RCC 7860 (cell line): Measurements from ENCODE around the gene SIDT1.

Experiments used
- DNase-seq: peaks from one replicate; pipeline ENCODE4 v3.0.0-alpha.2; 2015; ENCODE audit warnings: low spot score
- FAIRE-seq: peaks from 2 replicates; lab custom pipeline; 2012; peaks lifted over from hg19 to GRCh38; lab: Jason Lieb, UNC

The SIDT1 gene

DNA sequence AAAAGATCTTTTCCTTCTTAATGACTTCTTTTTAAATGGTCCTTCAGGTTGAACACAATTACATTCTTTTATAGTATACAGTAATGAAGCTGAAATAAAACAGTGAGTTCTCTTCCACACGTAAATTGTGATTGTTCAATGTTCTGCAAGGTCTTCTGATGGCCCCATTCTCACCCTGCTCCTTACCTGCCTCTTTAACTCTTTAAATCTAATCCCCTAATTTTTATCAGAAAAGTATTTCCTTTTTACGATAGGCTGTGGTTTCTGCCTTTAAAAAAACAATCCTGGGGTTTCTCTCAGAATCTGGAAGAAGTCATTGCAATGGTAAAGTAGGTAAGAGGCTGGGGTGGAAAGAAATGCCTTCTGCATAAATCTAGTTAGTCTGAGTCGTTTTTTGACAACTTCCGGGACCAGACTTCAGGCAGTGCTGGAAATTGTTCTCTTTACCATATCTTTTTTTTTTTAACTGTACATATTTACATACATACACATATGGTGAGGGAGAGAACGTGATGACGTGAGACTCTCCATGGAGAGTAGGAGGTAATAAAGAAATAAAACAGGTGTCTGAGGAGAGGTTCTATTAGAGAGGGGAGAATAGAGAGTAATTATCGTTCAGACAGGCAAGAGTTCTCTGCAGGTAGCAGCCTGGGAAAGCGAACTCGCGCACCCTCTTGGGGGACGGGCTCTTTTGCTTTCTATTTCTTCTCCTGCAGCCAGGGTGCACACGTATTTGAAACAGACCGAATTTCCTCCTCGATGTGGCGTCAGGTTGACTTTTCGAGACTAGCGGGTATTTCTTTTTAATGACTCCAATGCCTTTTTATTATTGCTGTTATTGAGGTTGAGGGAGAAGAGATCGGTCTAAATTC lies at the start of gene SIDT1:
TSS of gene SIDT1 (plus strand) at position 730 of the 872 bp plus-strand sequence. CDS start 467 bp downstream, outside the sequence.
- DNase-seq (no peak), FAIRE-seq (no peak)

DNA sequence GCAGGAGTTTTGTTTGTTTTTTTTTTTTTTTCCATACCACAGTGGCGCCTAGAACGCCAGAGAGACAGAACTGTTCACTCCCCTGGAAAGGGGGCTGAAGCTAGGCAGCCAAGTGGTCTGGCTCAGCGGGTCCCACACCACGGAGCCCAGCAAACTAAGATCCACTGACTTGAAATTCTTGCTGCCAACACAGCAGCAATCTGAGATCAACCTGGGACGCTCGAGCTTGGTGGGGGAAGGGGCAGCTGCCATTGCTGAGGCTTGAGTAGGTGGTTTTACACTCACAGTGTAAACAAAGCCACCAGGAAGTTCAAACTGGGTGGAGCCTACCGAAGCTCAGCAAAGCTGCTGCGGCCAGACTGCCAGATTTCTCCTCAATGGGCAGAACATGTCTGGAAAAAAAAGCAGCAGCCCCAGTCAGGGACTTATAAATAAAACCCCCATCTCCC lies 47.2 kb upstream of the SIDT1 start:
- FAIRE-seq (no peak), DNase-seq (no peak)

DNA sequence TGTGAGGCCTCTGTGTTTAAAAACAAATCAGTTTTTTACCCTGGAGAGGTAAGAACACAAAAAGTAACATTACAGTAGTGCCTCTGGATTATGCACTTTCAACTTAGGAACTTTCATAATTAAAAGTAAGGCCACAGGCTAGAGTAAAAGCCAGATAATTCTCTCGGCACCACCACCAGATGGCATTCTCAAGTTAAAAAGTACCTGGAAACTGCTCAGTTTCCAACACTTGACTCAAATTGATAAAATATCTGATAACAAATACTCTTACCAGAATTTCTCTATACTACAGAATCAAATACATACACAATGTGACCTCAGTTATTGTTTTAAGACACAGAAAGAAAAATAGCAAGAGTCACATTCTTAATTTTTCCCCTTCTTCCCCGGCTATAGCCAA lies 37.3 kb upstream of the SIDT1 start:
- DNase-seq (no peak), FAIRE-seq (peak; percentile 21)

DNA sequence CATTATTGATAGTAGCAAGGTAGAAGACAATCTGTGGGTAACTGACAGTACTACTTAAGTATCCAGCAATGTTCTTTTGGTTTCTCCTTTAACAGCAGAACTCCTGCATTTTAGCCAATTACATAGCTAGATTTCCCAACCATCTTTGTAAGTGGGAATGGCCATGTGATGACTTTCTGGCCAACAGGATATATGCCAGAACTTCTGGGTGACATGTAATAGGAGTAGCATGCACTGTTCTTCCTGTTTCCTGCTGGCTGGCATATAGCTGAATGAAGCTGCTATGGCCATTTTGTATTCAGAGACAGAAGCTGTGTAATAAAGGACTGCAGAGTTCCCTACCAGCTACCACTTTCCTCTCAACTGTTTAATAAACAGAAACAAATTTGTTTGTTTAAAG lies 35.4 kb upstream of the SIDT1 start:
- DNase-seq = no peak
- no peak for FAIRE-seq

DNA sequence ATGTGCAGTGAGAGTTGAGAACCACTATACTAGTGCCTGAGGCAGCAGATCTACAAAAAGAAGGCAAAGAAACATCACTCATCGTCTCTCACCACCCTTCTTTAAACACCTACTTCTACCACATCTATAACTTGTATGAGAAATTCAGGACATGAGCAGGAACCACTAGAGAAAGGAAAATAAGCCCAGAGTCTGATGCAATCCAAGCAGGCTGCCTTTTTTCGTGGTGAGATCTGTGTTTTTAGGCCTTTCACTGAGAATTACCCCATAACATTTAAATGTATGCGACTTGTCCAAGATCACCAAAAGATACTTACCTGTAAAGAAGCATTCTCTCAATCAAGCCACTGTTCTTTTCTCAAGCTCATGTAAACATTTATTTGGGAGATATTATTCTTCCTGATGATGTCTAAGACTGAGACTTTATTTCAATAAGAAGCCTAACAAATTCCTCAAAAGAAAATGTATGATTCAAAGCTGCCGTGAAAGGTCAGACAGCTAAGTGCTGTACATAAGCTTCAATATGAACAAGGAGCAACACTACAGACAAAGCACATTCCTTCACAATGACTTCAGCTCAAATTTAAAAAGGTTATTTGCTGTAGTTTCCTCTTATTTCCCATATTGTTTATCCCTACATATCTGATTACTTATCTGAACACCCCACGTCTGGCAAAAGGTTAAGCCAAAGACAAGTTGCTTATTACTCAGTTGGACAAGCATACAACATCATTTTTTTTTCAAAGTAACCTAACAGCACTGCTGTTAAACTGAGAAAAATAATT lies 33.9 kb upstream of the SIDT1 start:
- DNase-seq = no peak
- no peak for FAIRE-seq

DNA sequence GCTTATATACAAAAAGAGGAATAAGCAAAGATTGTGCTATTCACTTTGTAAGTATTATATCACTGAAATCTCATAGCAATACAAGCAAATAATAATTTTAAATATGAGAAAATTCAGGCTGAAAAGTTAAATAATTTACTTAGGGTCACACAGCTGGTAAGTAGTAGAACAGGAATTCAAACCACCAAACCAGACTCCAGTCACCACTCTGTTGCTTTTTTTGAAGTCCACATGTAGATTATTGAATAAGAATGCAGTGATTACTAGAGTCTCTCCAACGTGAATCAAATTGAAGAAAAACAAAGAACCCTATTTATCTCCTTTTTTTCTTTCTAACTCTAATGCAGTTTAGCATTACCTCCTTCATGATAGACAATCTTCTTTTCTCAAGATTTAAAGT lies 33.3 kb upstream of the SIDT1 start:
- FAIRE-seq (no peak), DNase-seq (no peak)

DNA sequence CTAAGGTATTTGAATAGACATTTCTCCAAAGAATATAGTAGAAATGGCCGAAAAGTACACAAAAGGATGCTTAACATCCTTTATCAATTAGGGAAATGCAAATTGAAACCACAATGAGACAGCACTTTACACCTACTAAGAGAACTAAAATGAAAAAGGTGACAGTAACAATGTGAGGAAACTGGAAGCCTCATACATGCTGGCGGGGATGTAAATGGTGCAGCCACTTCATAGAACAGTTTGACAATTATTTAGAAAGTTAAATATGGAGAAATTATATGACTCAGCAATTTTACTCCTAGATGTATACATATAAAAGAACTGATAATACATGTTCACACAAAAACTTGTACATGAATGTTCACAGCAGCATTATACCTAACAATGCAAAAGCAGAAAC lies 30.8 kb upstream of the SIDT1 start:
- no peak for DNase-seq
- FAIRE-seq = no peak

DNA sequence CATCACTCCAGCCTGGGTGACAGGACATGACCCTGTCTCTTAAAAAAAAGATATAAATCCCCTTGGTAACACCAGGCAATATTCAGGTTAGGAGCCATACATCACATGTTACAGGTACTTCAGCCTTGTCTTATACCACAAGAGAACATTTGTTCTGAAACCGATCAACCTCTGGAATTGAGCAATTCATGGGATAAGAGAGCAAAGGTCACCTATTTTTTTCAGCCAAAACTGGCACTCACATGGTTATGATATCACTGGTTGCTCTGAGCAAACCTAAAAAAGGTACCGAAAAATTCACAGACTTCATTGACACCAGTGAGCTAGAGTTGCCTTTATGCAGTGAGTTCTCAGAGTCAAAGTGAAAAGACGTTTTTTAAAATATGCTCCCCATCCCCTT lies 26.5 kb upstream of the SIDT1 start:
- FAIRE-seq (no peak), DNase-seq (no peak)

DNA sequence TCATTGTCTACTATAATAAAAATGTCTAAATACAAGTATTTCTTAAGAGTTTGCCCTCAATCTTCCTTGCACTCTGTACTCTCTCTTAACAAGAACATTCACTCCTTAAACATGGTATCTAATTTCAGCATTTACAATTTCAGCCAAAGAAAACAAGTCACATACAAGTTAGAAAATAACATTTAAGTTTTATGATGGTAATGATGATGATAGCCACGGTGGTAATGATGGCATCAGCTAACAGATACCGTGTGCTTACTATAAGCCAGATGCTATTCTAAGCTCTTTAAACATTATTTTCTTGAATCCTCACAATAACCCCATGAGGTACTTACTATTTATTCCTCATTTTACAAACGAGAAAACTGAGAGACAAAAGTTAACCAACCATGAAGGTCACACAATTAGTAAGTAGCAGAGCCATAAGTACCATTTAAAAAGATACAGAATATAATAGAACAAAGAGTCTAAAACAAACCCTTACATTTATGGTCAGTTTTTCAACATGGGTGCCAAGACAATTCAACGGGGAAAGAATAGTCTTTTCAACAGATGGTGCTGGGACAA lies 24.8 kb upstream of the SIDT1 start:
- DNase-seq = no peak
- no peak for FAIRE-seq

DNA sequence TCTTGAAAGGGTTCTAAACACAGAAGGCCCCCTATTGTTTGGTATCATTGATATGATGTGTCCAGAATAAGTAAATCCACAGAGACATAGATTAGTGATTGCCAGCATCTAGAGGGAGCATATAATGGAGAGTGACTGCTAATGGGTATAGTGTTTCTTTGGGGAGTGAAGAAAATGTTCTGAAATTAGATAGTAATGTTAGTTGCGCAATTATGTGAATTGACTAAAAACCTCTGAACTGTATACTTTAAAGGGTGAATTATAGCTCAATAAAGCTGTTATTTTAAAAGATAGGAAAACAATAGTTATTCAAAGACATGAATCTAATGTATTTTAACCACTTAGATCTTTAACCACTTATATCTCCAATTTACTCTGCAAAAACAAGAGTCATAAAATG lies 23.4 kb upstream of the SIDT1 start:
- FAIRE-seq (no peak), DNase-seq (no peak)

DNA sequence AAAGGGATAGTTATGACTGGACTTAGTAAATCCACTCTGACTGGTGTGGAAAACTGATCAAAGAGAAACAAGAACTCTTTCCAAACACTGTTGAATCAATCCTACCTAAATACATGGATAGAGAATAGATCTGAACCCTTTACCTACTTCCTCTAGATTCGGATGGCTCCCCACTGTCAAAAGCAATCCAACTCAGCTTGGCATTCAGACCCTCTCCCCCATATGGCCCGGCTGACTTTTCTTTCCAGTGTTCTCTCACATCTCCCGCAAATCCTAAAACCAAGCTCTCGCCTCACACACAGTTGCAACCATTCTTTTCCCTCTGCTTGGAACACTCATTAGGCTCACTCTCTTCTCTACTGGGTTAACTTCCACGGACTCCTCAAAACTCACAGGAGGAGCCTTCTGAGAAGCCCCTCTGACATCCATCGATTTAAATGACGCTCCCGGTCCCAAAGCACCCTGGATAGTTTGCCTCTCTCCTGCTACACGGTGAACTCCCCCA lies 18.0 kb upstream of the SIDT1 start:
- FAIRE-seq (no peak), DNase-seq (no peak)

DNA sequence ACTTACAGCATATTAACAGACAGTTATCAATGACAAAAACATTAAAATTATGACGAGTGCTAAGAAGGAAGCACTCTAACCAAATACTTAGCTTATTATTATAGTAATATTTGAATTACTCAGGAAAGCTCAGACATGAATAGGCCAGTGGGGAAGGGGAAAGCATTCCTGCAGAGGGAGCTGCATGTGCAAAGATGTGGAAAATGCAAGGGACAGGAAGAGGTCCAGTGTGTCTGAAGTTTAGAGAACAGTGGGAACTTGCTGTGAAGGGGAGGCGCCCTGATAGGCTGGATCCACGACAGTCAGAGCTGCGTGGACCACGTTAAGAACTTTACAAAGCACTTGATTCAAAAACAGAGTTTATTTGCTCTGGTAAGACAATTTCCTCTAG lies 16.2 kb upstream of the SIDT1 start:
- DNase-seq (no peak), FAIRE-seq (no peak)

DNA sequence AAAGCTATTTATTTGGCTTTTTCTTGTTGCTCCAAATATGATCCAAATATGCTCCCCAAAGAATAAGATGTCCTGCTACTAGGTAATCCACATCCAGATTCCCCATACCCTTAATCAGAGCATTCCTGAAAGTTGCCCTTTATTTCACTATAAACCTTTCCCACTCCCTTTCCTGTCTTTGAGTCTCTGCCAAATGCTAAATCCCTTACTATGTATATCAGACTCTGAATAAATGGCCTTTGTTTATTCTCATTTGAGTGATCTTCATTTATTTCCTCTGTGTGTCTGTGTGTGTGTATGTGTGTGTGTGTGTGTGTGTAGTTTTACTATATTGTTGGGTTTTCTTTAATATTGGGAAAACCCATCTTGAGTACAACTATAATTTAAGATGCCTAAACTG lies 10.4 kb upstream of the SIDT1 start:
- DNase-seq (no peak), FAIRE-seq (no peak)

DNA sequence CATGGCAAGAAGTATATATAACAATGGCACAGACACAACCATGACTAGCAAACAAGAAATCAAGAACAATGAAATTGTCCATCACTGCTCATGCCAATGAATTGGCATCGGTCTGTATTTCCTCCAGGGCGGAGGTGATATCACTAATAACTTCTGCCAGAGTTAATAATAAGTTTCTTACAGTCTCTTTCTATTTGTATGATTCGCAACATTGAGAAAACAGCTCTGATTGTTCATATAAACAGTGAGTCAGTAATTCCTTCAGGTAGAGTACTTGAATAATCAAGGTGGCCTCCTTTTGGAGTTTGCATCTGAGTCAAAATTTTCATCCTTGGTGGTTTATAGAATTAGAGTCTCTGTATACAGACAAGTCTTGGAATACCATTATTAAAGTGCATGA lies 9.1 kb upstream of the SIDT1 start:
- DNase-seq = no peak
- FAIRE-seq = no peak

DNA sequence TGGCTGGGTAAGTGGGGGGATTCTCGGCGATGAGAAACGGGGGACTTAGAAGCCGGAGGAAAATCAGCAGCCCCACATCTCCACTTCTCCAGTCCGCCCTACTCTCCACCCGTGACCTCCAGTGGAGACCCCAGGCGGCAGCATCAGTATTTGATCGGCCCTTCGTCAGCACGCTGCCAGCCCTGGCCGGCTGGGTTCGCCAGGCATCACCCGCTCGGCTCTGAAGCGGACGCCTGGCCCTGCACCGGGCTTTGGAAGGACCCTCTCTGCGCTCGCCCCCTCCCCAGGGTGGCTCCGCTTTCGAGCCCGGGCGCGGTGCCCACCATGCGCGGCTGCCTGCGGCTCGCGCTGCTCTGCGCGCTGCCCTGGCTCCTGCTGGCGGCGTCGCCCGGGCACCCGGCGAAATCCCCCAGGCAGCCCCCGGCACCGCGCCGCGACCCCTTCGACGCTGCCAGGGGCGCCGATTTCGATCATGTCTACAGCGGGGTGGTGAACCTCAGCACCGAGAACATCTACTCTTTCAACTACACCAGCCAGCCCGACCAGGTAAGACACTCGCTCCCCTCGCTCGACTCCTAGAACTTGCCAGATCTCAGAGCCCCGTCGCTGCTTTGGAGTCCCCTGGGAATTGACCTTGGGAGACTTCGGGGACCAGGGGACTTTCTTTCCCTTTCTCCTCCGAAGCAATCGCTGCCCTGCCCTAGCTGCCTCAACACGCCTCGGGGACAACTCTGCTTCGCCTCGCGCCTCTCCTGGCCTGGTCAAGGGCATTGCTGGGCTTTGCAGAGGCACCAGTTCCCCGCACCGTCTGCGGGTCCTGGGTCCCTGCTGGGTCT lies 561 bp downstream of the SIDT1 start:
- FAIRE-seq = no peak
- DNase-seq = no peak

DNA sequence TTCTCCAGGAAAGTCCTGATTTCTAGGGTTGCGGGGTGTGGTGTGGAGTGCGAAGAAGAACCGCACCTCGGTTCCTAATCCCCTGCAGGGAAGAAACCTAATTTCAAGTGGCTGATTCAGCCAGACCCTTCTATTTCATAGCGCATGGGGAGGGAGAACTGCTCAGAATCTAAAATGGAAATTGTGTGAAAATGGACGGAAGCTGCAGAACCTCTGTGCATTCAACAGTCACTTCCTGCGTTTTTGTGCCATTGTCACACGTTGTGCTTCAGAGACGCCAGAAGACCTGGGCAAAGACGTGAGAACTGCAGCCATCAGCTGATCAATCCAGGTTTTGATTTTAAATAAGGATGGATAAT lies 1.2 kb downstream of the SIDT1 start:
- no peak for DNase-seq
- no peak for FAIRE-seq

DNA sequence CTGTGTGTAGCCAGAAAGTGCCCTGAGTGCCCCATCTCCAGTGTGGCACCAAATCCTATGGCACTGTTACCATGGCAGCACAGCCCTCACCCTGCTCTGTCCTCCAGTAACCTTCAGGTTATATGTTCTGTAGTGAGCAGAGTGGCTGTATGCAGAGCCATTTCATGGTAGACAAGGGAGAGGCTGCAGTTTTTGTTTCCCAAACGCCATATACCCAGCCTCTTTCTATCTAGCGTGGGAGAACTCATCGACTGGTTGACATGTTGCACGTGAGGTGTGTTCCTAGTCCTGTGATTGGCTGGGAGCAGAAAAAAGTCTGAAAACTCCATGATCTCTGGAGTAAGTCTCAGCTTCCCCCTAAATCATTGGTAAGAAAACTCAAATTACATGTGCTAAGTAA lies 2.0 kb downstream of the SIDT1 start:
- FAIRE-seq (no peak), DNase-seq (no peak)

DNA sequence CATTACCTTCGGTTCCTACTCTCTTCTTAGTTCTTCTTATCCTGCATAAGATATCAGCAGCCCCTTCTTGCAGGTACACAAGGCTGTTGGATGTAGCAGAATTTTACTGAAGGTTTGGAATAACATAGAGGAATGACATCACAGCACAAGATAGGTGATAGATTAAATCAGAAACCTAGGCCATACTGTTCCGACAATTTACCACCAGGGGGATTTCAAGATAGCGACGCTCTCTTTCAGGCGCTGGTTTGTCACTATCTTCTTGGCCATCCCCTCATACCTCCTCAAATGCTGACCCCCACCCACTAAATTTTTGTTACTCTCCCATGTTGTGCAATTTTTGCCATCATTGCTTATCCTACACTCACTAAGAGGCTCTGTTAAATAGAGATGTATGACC lies 3.5 kb downstream of the SIDT1 start:
- DNase-seq (no peak), FAIRE-seq (no peak)

DNA sequence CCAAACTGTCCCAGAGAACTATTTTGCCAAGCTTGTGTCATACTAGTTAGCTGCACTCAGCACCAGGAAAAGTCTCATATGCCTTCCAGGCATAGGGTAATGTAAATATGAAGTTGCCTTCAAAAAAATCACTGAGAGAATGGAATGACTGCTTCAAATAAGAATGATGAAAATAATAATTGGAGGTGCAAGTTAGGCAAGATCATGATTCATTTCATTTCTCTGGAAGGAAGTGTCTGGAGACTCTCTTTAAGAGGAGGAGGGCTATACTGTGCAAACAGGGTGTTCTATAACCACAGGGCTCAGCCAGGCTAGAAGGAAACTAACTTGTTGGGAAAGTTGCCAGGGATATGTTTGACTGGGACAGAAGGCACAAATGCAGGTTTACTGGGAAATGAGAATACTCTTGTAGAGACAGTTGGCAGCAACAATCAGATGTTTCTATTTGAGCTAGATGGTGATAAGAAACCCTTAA lies 4.3 kb downstream of the SIDT1 start:
- DNase-seq (no peak), FAIRE-seq (no peak)

DNA sequence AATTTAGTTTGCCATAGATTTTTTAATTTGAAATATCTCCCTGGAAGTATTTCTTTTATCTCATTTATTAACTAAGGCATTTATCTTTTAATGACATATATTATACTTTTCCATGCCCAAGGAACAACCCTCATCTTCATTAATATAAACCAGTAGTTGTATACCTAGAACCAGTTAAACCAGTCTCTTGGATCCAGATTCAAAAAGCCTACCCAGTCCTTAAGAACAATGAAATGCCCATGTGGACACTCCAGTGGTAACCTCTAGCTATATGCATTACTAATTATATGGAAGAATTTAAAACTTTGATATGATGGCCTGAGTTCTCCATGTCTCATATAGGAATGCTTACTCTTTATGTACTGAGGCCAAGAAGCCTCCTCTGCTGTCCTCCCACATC lies 4.8 kb downstream of the SIDT1 start:
- FAIRE-seq (no peak), DNase-seq (no peak)

DNA sequence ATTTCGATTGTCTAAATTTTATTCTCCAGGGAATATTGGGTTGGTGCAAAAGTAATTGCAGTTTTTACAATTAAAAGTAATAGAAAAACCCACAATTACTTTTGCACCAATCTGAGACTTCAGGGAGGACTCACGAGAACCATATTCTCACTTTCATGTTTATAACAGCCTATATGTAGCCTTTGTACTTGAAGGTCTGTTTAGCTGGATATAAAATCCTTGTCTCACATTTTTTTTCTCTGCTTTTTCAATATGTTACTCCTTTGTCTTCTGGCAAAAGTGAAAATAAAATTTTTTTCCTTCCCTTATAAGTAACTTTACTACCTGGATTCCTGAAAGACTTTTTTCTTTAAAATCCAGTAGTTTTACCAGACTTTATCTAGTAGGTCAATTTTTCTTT lies 9.2 kb downstream of the SIDT1 start:
- no peak for DNase-seq
- no peak for FAIRE-seq
